Upper lobe of right lung (tissue), 1 donor: Measurements from ENCODE around the gene ODC1. TPM values are rescaled to one million over a fixed set of nuclear protein-coding genes. Genes with fewer than 3 reads are reported as not detected.

Experiments used
- ATAC-seq: fragments of 200-7000 bp; cut with Tn5 transposase; one replicate; pipeline ENCODE4 v1.9.1; 2020; ENCODE audit warnings: mild to moderate bottlenecking, moderate library complexity
- DNase-seq: peaks from one replicate; pipeline ENCODE4 v3.0.0-alpha.2; 2020
- H3K27ac ChIP-seq: fragments of 200-600 bp; one replicate; pipeline ENCODE4 v1.8.0; 2022
- H3K27me3 ChIP-seq: fragments of 200-600 bp; one replicate; pipeline ENCODE4 v1.8.0; 2022; ENCODE audit warnings: mild to moderate bottlenecking
- H3K36me3 ChIP-seq: fragments of 200-600 bp; one replicate; pipeline ENCODE4 v1.8.0; 2022
- H3K4me1 ChIP-seq: fragments of 200-600 bp; one replicate; pipeline ENCODE4 v1.8.0; 2022
- H3K4me3 ChIP-seq: fragments of 200-600 bp; one replicate; pipeline ENCODE4 v1.8.0; 2022; ENCODE audit warnings: mild to moderate bottlenecking
- H3K9me3 ChIP-seq: fragments of 200-600 bp; one replicate; pipeline ENCODE4 v1.8.0; 2022
- intact Hi-C: fragments of 100-400 bp; cut with DNase I; formaldehyde crosslinking; loops from one replicate; pipeline ENCODE4 v1.11.0; 2022
- total RNA-seq: library from RNA; stranded (reverse); fragmentation: NEBNext Ultra II Directional; extraction: Animal tissue kit (Norgen Biotek cat#: 25700); gene quantifications from one replicate; pipeline ENCODE4 v1.2.1, GENCODE V29; 2021
- TF ChIP-seq, protein P1 (sequence below): fragments of 200-600 bp; IDR thresholded peaks from one replicate; pipeline ENCODE4 v1.8.0; 2022; ENCODE audit warnings: antibody characterized with exemption
- donor health status: DM: no; HTN: yes; CAD: no; lungs with severe emphysema.

The ODC1 gene
- total RNA-seq, 1 donor from 2014 or later = 50.9 TPM

DNA sequence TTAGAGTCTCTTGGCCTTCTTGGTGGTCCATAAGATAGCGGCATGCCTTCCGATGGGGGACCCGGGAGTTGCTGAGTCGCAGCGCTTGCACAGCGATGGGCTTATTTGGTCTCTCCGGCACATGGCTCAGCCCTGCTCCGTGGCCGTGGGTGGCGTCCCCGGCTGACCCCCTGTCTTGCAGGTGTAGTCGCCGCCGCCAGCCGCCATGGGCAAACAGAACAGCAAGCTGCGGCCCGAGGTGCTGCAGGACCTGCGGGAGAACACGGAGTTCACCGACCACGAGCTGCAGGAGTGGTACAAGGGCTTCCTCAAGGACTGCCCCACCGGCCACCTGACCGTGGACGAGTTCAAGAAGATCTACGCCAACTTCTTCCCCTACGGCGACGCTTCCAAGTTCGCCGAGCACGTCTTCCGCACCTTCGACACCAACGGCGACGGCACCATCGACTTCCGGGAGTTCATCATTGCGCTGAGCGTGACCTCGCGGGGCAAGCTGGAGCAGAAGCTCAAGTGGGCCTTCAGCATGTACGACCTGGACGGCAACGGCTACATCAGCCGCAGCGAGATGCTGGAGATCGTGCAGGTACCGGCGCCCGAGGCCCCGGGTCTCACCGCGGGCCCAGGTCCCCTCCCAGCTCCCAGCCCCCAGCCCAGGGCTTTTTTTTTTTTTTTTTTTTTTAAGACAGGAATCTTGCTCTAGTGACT lies 28.4 kb downstream of the ODC1 start:
- no peak for DNase-seq
- no peak overlapping the region for H3K4me3 ChIP-seq
- H3K9me3 ChIP-seq = no peaks in the 10 kb centered on the region
- no peak overlapping the region for H3K27ac ChIP-seq
- ATAC-seq = no peak
- H3K4me1 ChIP-seq = no peaks in the 10 kb centered on the region
- TF ChIP-seq, protein P1, sequence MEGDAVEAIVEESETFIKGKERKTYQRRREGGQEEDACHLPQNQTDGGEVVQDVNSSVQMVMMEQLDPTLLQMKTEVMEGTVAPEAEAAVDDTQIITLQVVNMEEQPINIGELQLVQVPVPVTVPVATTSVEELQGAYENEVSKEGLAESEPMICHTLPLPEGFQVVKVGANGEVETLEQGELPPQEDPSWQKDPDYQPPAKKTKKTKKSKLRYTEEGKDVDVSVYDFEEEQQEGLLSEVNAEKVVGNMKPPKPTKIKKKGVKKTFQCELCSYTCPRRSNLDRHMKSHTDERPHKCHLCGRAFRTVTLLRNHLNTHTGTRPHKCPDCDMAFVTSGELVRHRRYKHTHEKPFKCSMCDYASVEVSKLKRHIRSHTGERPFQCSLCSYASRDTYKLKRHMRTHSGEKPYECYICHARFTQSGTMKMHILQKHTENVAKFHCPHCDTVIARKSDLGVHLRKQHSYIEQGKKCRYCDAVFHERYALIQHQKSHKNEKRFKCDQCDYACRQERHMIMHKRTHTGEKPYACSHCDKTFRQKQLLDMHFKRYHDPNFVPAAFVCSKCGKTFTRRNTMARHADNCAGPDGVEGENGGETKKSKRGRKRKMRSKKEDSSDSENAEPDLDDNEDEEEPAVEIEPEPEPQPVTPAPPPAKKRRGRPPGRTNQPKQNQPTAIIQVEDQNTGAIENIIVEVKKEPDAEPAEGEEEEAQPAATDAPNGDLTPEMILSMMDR = no peak
- no peaks in the 10 kb centered on the region for H3K27me3 ChIP-seq
- intact Hi-C loops = loop anchor here (5.0 kb wide), 1 partner anchor 287 kb away; no protein-coding TSS in a partner anchor
- peaks cover 44% of the 10 kb centered on the region for H3K36me3 ChIP-seq

- intact Hi-C loops = loop anchor here (5.0 kb wide), 1 partner anchor 285 kb away; no protein-coding TSS in a partner anchor
- Histone ChIP-seq H3K9me3 (no peaks in the 10 kb centered on the region), H3K27me3 (no peaks in the 10 kb centered on the region), H3K4me3 (no peak overlapping the region), H3K4me1 (no peaks in the 10 kb centered on the region), H3K27ac (no peak overlapping the region), H3K36me3 (peaks cover 27% of the 10 kb centered on the region)
- TF ChIP-seq, protein P1 = no peak
- DNase-seq = no peak
- peak; percentile 21 for ATAC-seq
Observed at GRCh38 chr2:10417551-10418335, 30.4 kb downstream of the ODC1 start.

DNA sequence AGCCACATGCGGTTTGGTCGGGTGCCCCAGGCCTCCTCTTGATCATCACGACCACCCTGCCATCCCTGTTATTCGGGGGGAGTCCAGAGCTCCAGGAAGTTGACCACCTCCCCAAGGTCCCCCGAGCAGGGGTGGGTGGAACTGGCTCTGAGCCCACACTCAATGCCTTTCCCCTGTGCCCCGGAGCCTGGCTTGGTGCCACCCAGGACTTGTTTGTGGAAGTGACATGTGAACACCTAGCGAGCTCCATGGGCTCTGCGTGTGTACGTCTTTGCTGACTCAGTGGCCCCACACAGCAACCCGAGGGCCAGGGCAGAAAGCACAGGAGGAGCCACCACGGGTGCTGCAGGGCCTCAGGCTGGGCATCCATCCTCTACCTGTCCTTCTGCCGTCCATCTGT lies 32.5 kb downstream of the ODC1 start:
- ATAC-seq (no peak), DNase-seq (no peak)
- no peak overlapping the region for H3K27ac ChIP-seq
- peaks cover 16% of the 10 kb centered on the region for H3K36me3 ChIP-seq
- H3K27me3 ChIP-seq = no peaks in the 10 kb centered on the region
- H3K4me1 ChIP-seq = no peaks in the 10 kb centered on the region
- TF ChIP-seq, protein P1 = no peak
- no peak overlapping the region for H3K4me3 ChIP-seq
- intact Hi-C loops = loop anchor here (5.0 kb wide), 1 partner anchor 283 kb away; no protein-coding TSS in a partner anchor
- H3K9me3 ChIP-seq = no peaks in the 10 kb centered on the region

DNA sequence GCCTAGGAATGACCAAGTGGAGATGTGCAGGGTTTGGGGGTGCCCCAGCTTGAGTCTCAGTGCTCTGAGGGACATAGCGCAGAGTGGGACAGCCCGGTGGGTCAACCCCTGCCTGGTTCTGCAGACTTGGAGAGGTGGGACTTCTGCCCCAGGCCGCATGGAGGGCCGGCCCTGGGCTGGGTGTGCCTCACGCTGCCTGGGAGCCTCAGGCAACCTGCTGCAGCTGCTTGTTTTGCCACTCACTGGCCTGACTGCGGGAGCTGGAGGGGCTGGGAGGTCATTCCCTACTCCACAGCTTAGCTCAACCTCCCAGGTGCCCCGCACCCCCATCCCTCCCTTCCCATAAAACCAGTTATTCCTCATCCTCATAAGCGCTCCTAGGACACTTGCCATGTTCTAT lies 33.1 kb downstream of the ODC1 start:
- no peaks in the 10 kb centered on the region for H3K4me1 ChIP-seq
- H3K27ac ChIP-seq = no peak overlapping the region
- no peaks in the 10 kb centered on the region for H3K9me3 ChIP-seq

GRCh38 chr2:10414591-10414990 lies 33.5 kb downstream of the ODC1 start:
- TF ChIP-seq, protein P1 = no peak
- ATAC-seq = no peak
- Histone ChIP-seq H3K4me1 (peaks cover under 1% of the 10 kb centered on the region), H3K27ac (no peak overlapping the region), H3K9me3 (no peaks in the 10 kb centered on the region), H3K4me3 (no peak overlapping the region), H3K27me3 (no peaks in the 10 kb centered on the region), H3K36me3 (peaks cover 9% of the 10 kb centered on the region)
- no peak for DNase-seq
- intact Hi-C loops = no loop called here

More for the DNA sequence above, 33.1 kb downstream of the ODC1 start:
- H3K36me3 ChIP-seq = peaks cover 11% of the 10 kb centered on the region
- no peak for ATAC-seq
- intact Hi-C loops = loop anchor here (5.0 kb wide), 1 partner anchor 283 kb away; no protein-coding TSS in a partner anchor
- DNase-seq = no peak
- no peaks in the 10 kb centered on the region for H3K27me3 ChIP-seq
- TF ChIP-seq, protein P1 = no peak
- no peak overlapping the region for H3K4me3 ChIP-seq
